ENCODE data around the gene CFAP97D2. TPM values are rescaled to one million over a fixed set of nuclear protein-coding genes. Genes with fewer than 3 reads are reported as not detected.

Gene CFAP97D2
- total RNA-seq, 1 experiment from 2014 or later = not detected

GRCh38 chr13:114161644-114162532 is 17.2 kb upstream of the CFAP97D2 start:
- Mint-ChIP-seq H3K36me3 (no peaks in the 10 kb centered on the region), H3K9me3 (no peaks in the 10 kb centered on the region), H3K4me3 (no peak overlapping the region), H3K4me1 (peaks cover 4% of the 10 kb centered on the region; the same call in 1 of the 2 replicates), H3K27me3 (ENCODE audit: low read depth) (peaks cover 2% of the 10 kb centered on the region; the same call in 1 of the 2 replicates), H3K27ac (no peak overlapping the region)
- CTCF ChIA-PET = interaction anchor here (0.8 to 1.0 kb wide), 2 partner anchors 17 to 119 kb away, joined by 3 read pairs; no protein-coding TSS in a partner anchor
- DNase-seq (ENCODE audit: low spot score) (no peak), ATAC-seq (no peak)
- POLR2A ChIA-PET = no interaction called here
- TF ChIP-seq KAT7 (CRISPR knock-in tag; IDR thresholded peaks at IDR 0.05; ENCODE audit: borderline replicate concordance) (no peak), ZNF396 (CRISPR knock-in tag; IDR thresholded peaks at IDR 0.05; ENCODE audit: borderline replicate concordance) (no peak), ATF1 (CRISPR knock-in tag; IDR thresholded peaks at IDR 0.05) (no peak), ZNF138 (CRISPR knock-in tag; conservative IDR thresholded peaks at IDR 0.05) (no peak), IRF1 (CRISPR knock-in tag; IDR thresholded peaks at IDR 0.05) (no peak), HMGA2 (CRISPR knock-in tag; IDR thresholded peaks at IDR 0.05) (no peak)

- TF ChIP-seq GABPB1 (CRISPR knock-in tag; IDR thresholded peaks at IDR 0.05) (no peak), ATF2 (CRISPR knock-in tag; IDR thresholded peaks at IDR 0.05; ENCODE audit: borderline replicate concordance, low read depth) (no peak), ZNF425 (CRISPR knock-in tag; conservative IDR thresholded peaks at IDR 0.05) (no peak), CBFB (CRISPR knock-in tag; IDR thresholded peaks at IDR 0.05; ENCODE audit: low read depth) (no peak)
- Mint-ChIP-seq H3K9me3 (no peaks in the 10 kb centered on the region), H3K27ac (no peak overlapping the region; the same call in 1 of the 2 replicates), H3K27me3 (ENCODE audit: low read depth) (peaks cover 2% of the 10 kb centered on the region; the same call in 1 of the 2 replicates), H3K4me3 (no peak overlapping the region), H3K4me1 (peaks cover 4% of the 10 kb centered on the region; the same call in 1 of the 2 replicates), H3K36me3 (no peaks in the 10 kb centered on the region)
- ChIA-PET CTCF (interaction anchor here (0.8 kb wide), 1 partner anchor 16 kb away, joined by 3 read pairs; no protein-coding TSS in a partner anchor), POLR2A (no interaction called here)
- ATAC-seq = no peak
- DNase-seq (ENCODE audit: low spot score) = no peak
Observed at GRCh38 chr13:114162533-114162922, 16.5 kb upstream of the CFAP97D2 start.

- Mint-ChIP-seq H3K4me1 (peaks cover 4% of the 10 kb centered on the region; the same call in 1 of the 2 replicates), H3K9me3 (no peaks in the 10 kb centered on the region), H3K27me3 (ENCODE audit: low read depth) (peaks cover 2% of the 10 kb centered on the region; the same call in 1 of the 2 replicates), H3K27ac (no peak overlapping the region), H3K36me3 (no peaks in the 10 kb centered on the region), H3K4me3 (no peak overlapping the region)
- no peak for TF ChIP-seq ERG (CRISPR knock-in tag; IDR thresholded peaks at IDR 0.05)
- no peak for TF ChIP-seq SP1 (CRISPR knock-in tag; conservative IDR thresholded peaks at IDR 0.05)
- TF ChIP-seq ELF4 (CRISPR knock-in tag; IDR thresholded peaks at IDR 0.05; ENCODE audit: low read depth) = no peak
- TF ChIP-seq GTF2I (CRISPR knock-in tag; conservative IDR thresholded peaks at IDR 0.05) = no peak
- ATAC-seq (no peak), DNase-seq (ENCODE audit: low spot score) (no peak)
- ChIA-PET CTCF (interaction anchor here (1.0 kb wide), 1 partner anchor 17 kb away, joined by 3 read pairs; no protein-coding TSS in a partner anchor), POLR2A (no interaction called here)
Observed at GRCh38 chr13:114164053-114164452, 15.0 kb upstream of the CFAP97D2 start.

Data from WTC11 (cell line).